OCI-LY3 (cell line): ENCODE data around the gene RHBDD1.

ENCODE experiments used
- H2AFZ ChIP-seq: fragments of 200-600, 300-600 bp; shearing (Covaris generic); 2 replicates; pipeline ENCODE4 v1.6.0; 2014; ENCODE audit warnings: antibody characterized with exemption, low read depth, low read length
- H3K27ac ChIP-seq: fragments of 200-600, 300-600 bp; sonication (generic); 2 replicates; pipeline ENCODE4 v1.5.1; 2014; ENCODE audit warnings: mild to moderate bottlenecking, low read length, moderate library complexity, mixed read lengths
- H3K27me3 ChIP-seq: fragments of 200-600, 300-600 bp; sonication (generic); 2 replicates; pipeline ENCODE4 v1.6.1; 2014; ENCODE audit warnings: low read depth, low read length, mixed read lengths
- H3K36me3 ChIP-seq: fragments of 200-600, 300-600 bp; sonication (generic); replicated peaks from 2 replicates; pipeline ENCODE3; 2014; ENCODE audit warnings: low read depth, low read length, mixed read lengths
- H3K4me1 ChIP-seq: fragments of 300-600, 200-600 bp; sonication (generic); 2 replicates; pipeline ENCODE4 v1.6.1; 2014; ENCODE audit warnings: low read length, mixed read lengths
- H3K4me2 ChIP-seq: fragments of 200-600, 300-600 bp; sonication (generic); 2 replicates; pipeline ENCODE4 v1.6.1; 2014; ENCODE audit warnings: low read length, mixed read lengths
- H3K4me3 ChIP-seq: fragments of 300-600, 200-600 bp; sonication (generic); 2 replicates; pipeline ENCODE4 v1.5.1; 2014; ENCODE audit warnings: antibody characterized with exemption, mild to moderate bottlenecking, low read length, moderate library complexity
- H3K79me2 ChIP-seq: fragments of 300-600, 200-600 bp; shearing (Covaris generic); 2 replicates; pipeline ENCODE4 v1.6.1; 2014; ENCODE audit warnings: mild to moderate bottlenecking, low read length, mixed read lengths
- H3K9ac ChIP-seq: fragments of 300-600, 200-600 bp; shearing (Covaris generic); 2 replicates; pipeline ENCODE4 v1.6.0; 2014; ENCODE audit warnings: mild to moderate bottlenecking, low read length, moderate library complexity
- H3K9me3 ChIP-seq: fragments of 200-600, 300-600 bp; shearing (Covaris generic); 2 replicates; pipeline ENCODE4 v1.6.1; 2014; ENCODE audit warnings: low read length, mixed read lengths; ENCODE audit not compliant: insufficient read depth
- H4K20me1 ChIP-seq: fragments of 200-600, 300-600 bp; sonication (generic); 2 replicates; pipeline ENCODE4 v1.6.1; 2016; ENCODE audit warnings: low read length, mixed read lengths; ENCODE audit not compliant: insufficient read depth
- EZH2phosphoT487 ChIP-seq: fragments of 200-600 bp; shearing (Covaris generic); IDR thresholded peaks from 2 replicates; pipeline ENCODE4 v1.6.1; 2018; ENCODE audit warnings: antibody characterized with exemption, mixed run types, low read depth
- TF ChIP-seq, protein P1 (sequence below): fragments of 200-600, 300-600 bp; sonication (generic); IDR thresholded peaks from 2 replicates; pipeline ENCODE4 v1.5.1; 2014; ENCODE audit warnings: antibody characterized with exemption, low read length, low read depth

The RHBDD1 gene

GRCh38 chr2:226995625-226996041 is 159.8 kb downstream of the RHBDD1 start:
- Histone ChIP-seq H3K4me3 (no peak overlapping the region), H3K36me3 (no peaks in the 10 kb centered on the region), H4K20me1 (no peaks in the 10 kb centered on the region), H3K9ac (no peak overlapping the region), H3K27ac (no peak overlapping the region), H3K4me1 (peaks cover 10% of the 10 kb centered on the region), H3K27me3 (no peaks in the 10 kb centered on the region), H2AFZ (no peak overlapping the region), H3K4me2 (no peak overlapping the region), H3K79me2 (no peaks in the 10 kb centered on the region), H3K9me3 (no peaks in the 10 kb centered on the region)
- TF ChIP-seq EZH2phosphoT487: no peak

GRCh38 chr2:226999661-227000060 is 163.8 kb downstream of the RHBDD1 start:
- H3K4me2 ChIP-seq: no peak overlapping the region
- H3K79me2 ChIP-seq: no peaks in the 10 kb centered on the region
- no peak overlapping the region for H2AFZ ChIP-seq
- H3K27me3 ChIP-seq: no peaks in the 10 kb centered on the region
- H3K4me3 ChIP-seq: no peak overlapping the region
- no peaks in the 10 kb centered on the region for H4K20me1 ChIP-seq
- no peak overlapping the region for H3K9ac ChIP-seq
- H3K9me3 ChIP-seq: no peaks in the 10 kb centered on the region
- TF ChIP-seq, protein P1, sequence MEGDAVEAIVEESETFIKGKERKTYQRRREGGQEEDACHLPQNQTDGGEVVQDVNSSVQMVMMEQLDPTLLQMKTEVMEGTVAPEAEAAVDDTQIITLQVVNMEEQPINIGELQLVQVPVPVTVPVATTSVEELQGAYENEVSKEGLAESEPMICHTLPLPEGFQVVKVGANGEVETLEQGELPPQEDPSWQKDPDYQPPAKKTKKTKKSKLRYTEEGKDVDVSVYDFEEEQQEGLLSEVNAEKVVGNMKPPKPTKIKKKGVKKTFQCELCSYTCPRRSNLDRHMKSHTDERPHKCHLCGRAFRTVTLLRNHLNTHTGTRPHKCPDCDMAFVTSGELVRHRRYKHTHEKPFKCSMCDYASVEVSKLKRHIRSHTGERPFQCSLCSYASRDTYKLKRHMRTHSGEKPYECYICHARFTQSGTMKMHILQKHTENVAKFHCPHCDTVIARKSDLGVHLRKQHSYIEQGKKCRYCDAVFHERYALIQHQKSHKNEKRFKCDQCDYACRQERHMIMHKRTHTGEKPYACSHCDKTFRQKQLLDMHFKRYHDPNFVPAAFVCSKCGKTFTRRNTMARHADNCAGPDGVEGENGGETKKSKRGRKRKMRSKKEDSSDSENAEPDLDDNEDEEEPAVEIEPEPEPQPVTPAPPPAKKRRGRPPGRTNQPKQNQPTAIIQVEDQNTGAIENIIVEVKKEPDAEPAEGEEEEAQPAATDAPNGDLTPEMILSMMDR: no peak
- TF ChIP-seq EZH2phosphoT487: no peak
- no peak overlapping the region for H3K27ac ChIP-seq
- no peaks in the 10 kb centered on the region for H3K36me3 ChIP-seq
- H3K4me1 ChIP-seq: peaks cover 10% of the 10 kb centered on the region

- no peaks in the 10 kb centered on the region for H3K9me3 ChIP-seq
- H3K9ac ChIP-seq: no peak overlapping the region
- H3K36me3 ChIP-seq: no peaks in the 10 kb centered on the region
- no peaks in the 10 kb centered on the region for H3K27me3 ChIP-seq
- H3K4me2 ChIP-seq: no peak overlapping the region
- TF ChIP-seq, protein P1: no peak
- no peak for TF ChIP-seq EZH2phosphoT487
- no peaks in the 10 kb centered on the region for H4K20me1 ChIP-seq
- no peak overlapping the region for H2AFZ ChIP-seq
- H3K4me1 ChIP-seq: peaks cover 8% of the 10 kb centered on the region
- no peak overlapping the region for H3K4me3 ChIP-seq
- no peak overlapping the region for H3K27ac ChIP-seq
- no peaks in the 10 kb centered on the region for H3K79me2 ChIP-seq
These were observed 164.3 kb downstream of the RHBDD1 start for GRCh38 chr2:227000123-227000522.

- Histone ChIP-seq H3K4me1 (no peaks in the 10 kb centered on the region), H3K4me3 (no peak overlapping the region), H3K36me3 (no peaks in the 10 kb centered on the region), H3K27ac (no peak overlapping the region), H3K4me2 (no peak overlapping the region), H3K27me3 (no peaks in the 10 kb centered on the region), H3K79me2 (no peaks in the 10 kb centered on the region), H4K20me1 (no peaks in the 10 kb centered on the region), H3K9ac (no peak overlapping the region), H3K9me3 (no peaks in the 10 kb centered on the region), H2AFZ (no peak overlapping the region)
- TF ChIP-seq EZH2phosphoT487: no peak
- TF ChIP-seq, protein P1: no peak
These were observed 168.6 kb downstream of the RHBDD1 start for GRCh38 chr2:227004482-227004881.
